Panc1 (cell line): ENCODE data around the gene GNS. TPM values are rescaled to one million over a fixed set of nuclear protein-coding genes. Genes with fewer than 3 reads are reported as not detected.

Source experiments
- ATAC-seq: fragments of 200-7000 bp; cut with Tn5 transposase; 2 replicates; pipeline ENCODE4 v1.9.1; 2020; ENCODE audit warnings: mild to moderate bottlenecking, moderate library complexity
- BruUV-seq: library from RNA; stranded (reverse); fragments of 400-500 nt; replicated peaks from 2 replicates; lab custom pipeline; 2021; lab: Mats Ljungman, UMichigan
- CTCF ChIA-PET: fragments of 300-600 bp; sonication (Branson Sonifier 250); formaldehyde crosslinking; loops from one replicate; lab custom pipeline; 2022; ENCODE audit warnings: antibody characterized with exemption; lab: Charles Lee
- POLR2A ChIA-PET: fragments of 300-600 bp; sonication (Branson Sonifier 250); formaldehyde crosslinking; loops from one replicate; lab custom pipeline; 2022; ENCODE audit warnings: antibody characterized with exemption; lab: Charles Lee
- DNase-seq: peaks from one replicate; pipeline ENCODE4 v3.0.0-alpha.2; 2010; ENCODE audit warnings: low read depth, low spot score
- H3K27ac ChIP-seq: 2 replicates; pipeline ENCODE4 v1.5.1; 2011; ENCODE audit warnings: mild to moderate bottlenecking, low read length, inconsistent platforms
- H3K27me3 ChIP-seq: fragments of 200-500 bp; sonication (Bioruptor generic); 2 replicates; pipeline ENCODE4 v1.6.0; 2014; ENCODE audit warnings: low read length, inconsistent platforms; ENCODE audit not compliant: control insufficient read depth, insufficient read depth
- H3K36me3 ChIP-seq: fragments of 200-500 bp; sonication (Bioruptor generic); 2 replicates; pipeline ENCODE4 v1.5.1; 2014; ENCODE audit warnings: inconsistent platforms, mild to moderate bottlenecking, low read length, moderate library complexity; ENCODE audit not compliant: control insufficient read depth, insufficient read depth
- H3K4me1 ChIP-seq: 2 replicates; pipeline ENCODE4 v1.5.1; 2011; ENCODE audit warnings: inconsistent platforms, mild to moderate bottlenecking, low read length, moderate library complexity; ENCODE audit not compliant: control insufficient read depth, insufficient read depth
- H3K4me3 ChIP-seq, 2 experiments: 2 replicates each; pipeline ENCODE4 v1.5.1; 2011 to 2012; ENCODE audit warnings: low read depth in 2 of 2, low read length in 2 of 2, mild to moderate bottlenecking in 2 of 2, inconsistent platforms in 1 of 2, moderate library complexity in 1 of 2
- H3K9me3 ChIP-seq: fragments of 200-500 bp; sonication (Bioruptor generic); 2 replicates; pipeline ENCODE4 v1.5.1; 2014; ENCODE audit warnings: low read depth, mild to moderate bottlenecking, inconsistent platforms, low read length, moderate library complexity; ENCODE audit not compliant: control insufficient read depth, insufficient read depth
- POLR2AphosphoS5 ChIP-seq: IDR thresholded peaks from 2 replicates; pipeline ENCODE4 v1.6.1; 2012; ENCODE audit warnings: mild to moderate bottlenecking, low read depth, low read length, moderate library complexity
- REST ChIP-seq, 2 experiments: IDR thresholded peaks; 2 replicates each; pipeline ENCODE4 v1.6.1; 2011 to 2012; ENCODE audit warnings: low read depth in 2 of 2, control low read depth in 1 of 2, low read length in 1 of 2, mild to moderate bottlenecking in 1 of 2, moderate library complexity in 1 of 2; ENCODE audit not compliant: insufficient read depth in 1 of 2
- SIN3A ChIP-seq: IDR thresholded peaks from 2 replicates; pipeline ENCODE4 v1.6.1; 2012; ENCODE audit warnings: low read depth, mild to moderate bottlenecking, low read length, moderate library complexity, borderline replicate concordance; ENCODE audit not compliant: insufficient read depth
- TCF7L2 ChIP-seq: IDR thresholded peaks from 2 replicates; pipeline ENCODE4 v1.6.1; 2011; ENCODE audit warnings: mild to moderate bottlenecking, low read depth, low read length, inconsistent platforms
- in situ Hi-C: cut with HindIII; loops from 2 replicates; pipeline ENCODE4 v1.10.0; 2016; ENCODE audit warnings: low sequenced_read_pairs, low pct_unique_long_range_greater_than_20kb
- intact Hi-C: fragments of 100-400 bp; cut with micrococcal nuclease; formaldehyde crosslinking; loops from one replicate; pipeline ENCODE4 v1.10.0; 2022; ENCODE audit not compliant: unreplicated experiment
- total RNA-seq: library from RNA; stranded (reverse); gene quantifications from one replicate; pipeline ENCODE4 v1.2.1, GENCODE V29; 2021; ENCODE audit not compliant: unreplicated experiment
- TF ChIP-seq, protein P1 (sequence below): fragments of 450-650 bp; IDR thresholded peaks from 2 replicates; pipeline ENCODE4 v1.5.1; 2017; ENCODE audit warnings: mild to moderate bottlenecking

GNS gene
- total RNA-seq, 1 experiment from 2014 or later = 117 TPM

DNA sequence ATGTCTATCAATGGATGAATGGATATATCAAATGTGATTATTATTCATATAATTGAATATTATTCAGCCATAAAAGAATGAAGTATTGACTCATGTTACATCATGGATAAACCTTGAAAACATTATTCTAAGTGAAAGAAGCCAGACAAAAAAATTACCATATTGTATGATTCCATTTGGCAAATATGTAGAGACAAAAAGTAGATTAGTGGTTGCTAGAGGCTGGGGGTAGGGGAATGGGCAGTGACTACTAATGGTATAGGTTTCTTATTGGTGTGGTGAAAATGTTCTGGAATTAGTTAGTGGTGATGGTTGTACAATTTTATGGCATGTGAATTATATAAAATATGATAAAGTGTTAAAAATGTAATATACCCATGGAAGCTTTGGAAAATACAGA lies 31.8 kb upstream of the GNS start:
- ATAC-seq (no peak), DNase-seq (no peak)
- Histone ChIP-seq H3K27ac (no peak overlapping the region), H3K36me3 (no peaks in the 10 kb centered on the region), H3K4me3 (no peak overlapping the region), H3K9me3 (no peaks in the 10 kb centered on the region), H3K4me1 (peaks cover 3% of the 10 kb centered on the region; the same call in 1 of the 2 replicates), H3K27me3 (no peaks in the 10 kb centered on the region)
- no TSS peak for BruUV-seq
- TF ChIP-seq POLR2AphosphoS5 (no peak), REST (IDR thresholded peaks at IDR 0.05; ENCODE audit: insufficient read depth in 1 of 2, low read depth in 2 of 2, low read length in 1 of 2) (no peak), TCF7L2 (no peak), SIN3A (no peak)
- intact Hi-C loops (no loop called here), in situ Hi-C loops (no loop called here)
- CTCF ChIA-PET = no interaction called here
- POLR2A ChIA-PET = no interaction called here

DNA sequence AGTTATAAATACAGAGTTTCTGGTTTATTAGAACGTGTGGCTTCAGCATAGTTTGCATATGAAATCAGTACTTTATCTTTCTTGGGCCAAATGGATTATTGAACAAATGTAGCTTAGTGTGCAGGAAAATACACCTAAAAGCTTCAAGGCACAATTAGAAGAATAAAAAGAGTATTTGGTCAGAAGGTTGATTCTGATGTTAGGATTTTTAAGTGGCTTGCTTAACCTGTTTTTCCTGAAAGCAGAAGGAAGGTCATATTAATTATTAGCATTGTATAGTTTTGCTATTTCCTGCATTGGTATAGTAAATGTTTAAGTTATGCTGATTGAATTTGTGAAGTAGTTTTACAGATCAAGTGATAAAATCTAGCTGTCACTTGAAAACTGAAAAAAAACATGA lies 31.0 kb upstream of the GNS start:
- ATAC-seq (no peak), DNase-seq (no peak)
- Histone ChIP-seq H3K36me3 (no peaks in the 10 kb centered on the region), H3K4me1 (no peaks in the 10 kb centered on the region), H3K27ac (no peak overlapping the region), H3K9me3 (no peaks in the 10 kb centered on the region), H3K27me3 (no peaks in the 10 kb centered on the region), H3K4me3 (no peak overlapping the region)
- in situ Hi-C loops (no loop called here), intact Hi-C loops (no loop called here)
- BruUV-seq = no TSS peak
- TF ChIP-seq SIN3A (no peak), REST (IDR thresholded peaks at IDR 0.05; ENCODE audit: insufficient read depth in 1 of 2, low read depth in 2 of 2, low read length in 1 of 2) (no peak)
- POLR2A ChIA-PET = no interaction called here
- CTCF ChIA-PET = no interaction called here

- H3K27me3 ChIP-seq = peaks cover 5% of the 10 kb centered on the region
- intact Hi-C loops = no loop called here
- no peak for TF ChIP-seq REST (IDR thresholded peaks at IDR 0.05; ENCODE audit: insufficient read depth in 1 of 2, low read depth in 2 of 2, low read length in 1 of 2)
- no peak for TF ChIP-seq TCF7L2
- no peak for TF ChIP-seq POLR2AphosphoS5
- TF ChIP-seq, protein P1, sequence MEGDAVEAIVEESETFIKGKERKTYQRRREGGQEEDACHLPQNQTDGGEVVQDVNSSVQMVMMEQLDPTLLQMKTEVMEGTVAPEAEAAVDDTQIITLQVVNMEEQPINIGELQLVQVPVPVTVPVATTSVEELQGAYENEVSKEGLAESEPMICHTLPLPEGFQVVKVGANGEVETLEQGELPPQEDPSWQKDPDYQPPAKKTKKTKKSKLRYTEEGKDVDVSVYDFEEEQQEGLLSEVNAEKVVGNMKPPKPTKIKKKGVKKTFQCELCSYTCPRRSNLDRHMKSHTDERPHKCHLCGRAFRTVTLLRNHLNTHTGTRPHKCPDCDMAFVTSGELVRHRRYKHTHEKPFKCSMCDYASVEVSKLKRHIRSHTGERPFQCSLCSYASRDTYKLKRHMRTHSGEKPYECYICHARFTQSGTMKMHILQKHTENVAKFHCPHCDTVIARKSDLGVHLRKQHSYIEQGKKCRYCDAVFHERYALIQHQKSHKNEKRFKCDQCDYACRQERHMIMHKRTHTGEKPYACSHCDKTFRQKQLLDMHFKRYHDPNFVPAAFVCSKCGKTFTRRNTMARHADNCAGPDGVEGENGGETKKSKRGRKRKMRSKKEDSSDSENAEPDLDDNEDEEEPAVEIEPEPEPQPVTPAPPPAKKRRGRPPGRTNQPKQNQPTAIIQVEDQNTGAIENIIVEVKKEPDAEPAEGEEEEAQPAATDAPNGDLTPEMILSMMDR = no peak
- TF ChIP-seq SIN3A = no peak
- H3K4me1 ChIP-seq = no peaks in the 10 kb centered on the region
- H3K4me3 ChIP-seq = no peak overlapping the region
- no peak overlapping the region for H3K27ac ChIP-seq
- ChIA-PET CTCF (no interaction called here), POLR2A (interaction anchor here (0.7 kb wide), 1 partner anchor 10 kb away, joined by 3 read pairs; no protein-coding TSS in a partner anchor)
- in situ Hi-C loops = no loop called here
- BruUV-seq = no TSS peak
- no peaks in the 10 kb centered on the region; the same call in 1 of the 2 replicates for H3K36me3 ChIP-seq
- no peaks in the 10 kb centered on the region for H3K9me3 ChIP-seq
- no peak for ATAC-seq
- no peak for DNase-seq
Observed at GRCh38 chr12:64785838-64786237, 26.6 kb upstream of the GNS start.
